Measurements from ENCODE around the gene OSBPL9. TPM values are rescaled to one million over a fixed set of nuclear protein-coding genes. Genes with fewer than 3 reads are reported as not detected.

OSBPL9 gene
- total RNA-seq, 1 experiment from 2014 or later: 67.6 TPM

DNA sequence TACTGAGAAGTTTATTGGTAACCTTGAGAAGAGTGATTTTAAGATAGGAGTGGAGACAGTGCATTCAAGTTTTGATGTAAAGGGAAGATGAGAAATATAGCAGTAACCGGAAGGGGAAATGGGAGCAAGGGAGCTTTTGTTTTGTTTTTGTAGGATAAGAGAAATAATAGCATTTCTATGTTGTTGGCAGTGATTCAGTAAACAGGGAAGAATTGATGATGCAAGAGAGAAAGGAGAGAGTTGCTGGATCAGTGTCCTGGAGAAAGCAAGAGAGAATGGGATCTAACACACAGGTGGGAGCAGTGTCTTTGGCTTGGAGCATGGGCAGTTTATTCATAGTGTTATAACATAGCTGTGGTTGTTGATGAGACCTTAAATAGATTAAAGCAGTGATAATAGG is 56.4 kb downstream of the OSBPL9 start:
- DNase-seq: no peak
- intact Hi-C loops (cut with micrococcal nuclease; ENCODE audit: unreplicated experiment): no loop called here
- Mint-ChIP-seq H3K4me3 (ENCODE audit: low read depth, unreplicated experiment) (no peak overlapping the region), H3K9me3 (ENCODE audit: low read depth, unreplicated experiment) (no peaks in the 10 kb centered on the region), H3K4me1 (ENCODE audit: low read depth, unreplicated experiment) (peaks cover 12% of the 10 kb centered on the region), H3K27me3 (ENCODE audit: unreplicated experiment) (no peaks in the 10 kb centered on the region), H3K36me3 (ENCODE audit: insufficient read depth, unreplicated experiment) (no peaks in the 10 kb centered on the region), H3K27ac (ENCODE audit: unreplicated experiment) (no peak overlapping the region)
- TF ChIP-seq, protein P1, sequence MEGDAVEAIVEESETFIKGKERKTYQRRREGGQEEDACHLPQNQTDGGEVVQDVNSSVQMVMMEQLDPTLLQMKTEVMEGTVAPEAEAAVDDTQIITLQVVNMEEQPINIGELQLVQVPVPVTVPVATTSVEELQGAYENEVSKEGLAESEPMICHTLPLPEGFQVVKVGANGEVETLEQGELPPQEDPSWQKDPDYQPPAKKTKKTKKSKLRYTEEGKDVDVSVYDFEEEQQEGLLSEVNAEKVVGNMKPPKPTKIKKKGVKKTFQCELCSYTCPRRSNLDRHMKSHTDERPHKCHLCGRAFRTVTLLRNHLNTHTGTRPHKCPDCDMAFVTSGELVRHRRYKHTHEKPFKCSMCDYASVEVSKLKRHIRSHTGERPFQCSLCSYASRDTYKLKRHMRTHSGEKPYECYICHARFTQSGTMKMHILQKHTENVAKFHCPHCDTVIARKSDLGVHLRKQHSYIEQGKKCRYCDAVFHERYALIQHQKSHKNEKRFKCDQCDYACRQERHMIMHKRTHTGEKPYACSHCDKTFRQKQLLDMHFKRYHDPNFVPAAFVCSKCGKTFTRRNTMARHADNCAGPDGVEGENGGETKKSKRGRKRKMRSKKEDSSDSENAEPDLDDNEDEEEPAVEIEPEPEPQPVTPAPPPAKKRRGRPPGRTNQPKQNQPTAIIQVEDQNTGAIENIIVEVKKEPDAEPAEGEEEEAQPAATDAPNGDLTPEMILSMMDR (IDR thresholded peaks at IDR 0.05; ENCODE audit: unreplicated experiment): no peak
- no TSS peak for BruUV-seq (replicated peaks)
- CTCF ChIA-PET: no interaction called here

DNA sequence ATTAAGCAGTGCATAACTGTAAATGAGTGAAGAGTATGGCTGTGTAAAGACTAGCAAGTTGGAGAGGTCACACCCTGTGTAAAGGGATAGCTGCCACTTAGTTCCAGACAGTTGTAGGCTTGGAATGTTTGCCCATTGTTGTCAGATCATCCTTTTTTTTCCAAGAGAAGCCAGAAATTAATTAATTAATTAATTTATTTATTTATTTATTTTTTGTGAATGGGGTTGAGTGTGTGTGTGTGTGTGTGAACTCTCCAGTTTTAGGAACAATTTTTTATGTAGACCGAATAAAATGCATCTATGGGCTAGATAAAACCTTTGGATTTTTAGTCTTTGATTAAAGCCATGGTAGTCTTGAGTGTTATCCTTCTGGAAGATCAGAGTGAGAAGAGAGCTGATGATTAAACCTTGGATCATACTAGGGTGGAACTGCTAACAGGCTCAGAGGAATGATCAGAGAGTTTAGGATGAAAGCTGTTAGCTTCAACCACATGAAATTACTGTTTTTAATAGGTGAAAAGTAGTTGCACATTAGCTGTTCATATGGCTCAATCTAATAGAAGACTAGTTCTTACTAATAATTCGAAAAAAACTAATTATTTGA is 58.4 kb downstream of the OSBPL9 start:
- TF ChIP-seq, protein P1 (IDR thresholded peaks at IDR 0.05; ENCODE audit: unreplicated experiment): no peak
- Mint-ChIP-seq H3K36me3 (ENCODE audit: insufficient read depth, unreplicated experiment) (no peaks in the 10 kb centered on the region), H3K4me1 (ENCODE audit: low read depth, unreplicated experiment) (no peaks in the 10 kb centered on the region), H3K4me3 (ENCODE audit: low read depth, unreplicated experiment) (no peak overlapping the region), H3K27me3 (ENCODE audit: unreplicated experiment) (no peaks in the 10 kb centered on the region), H3K27ac (ENCODE audit: unreplicated experiment) (no peak overlapping the region), H3K9me3 (ENCODE audit: low read depth, unreplicated experiment) (no peaks in the 10 kb centered on the region)
- intact Hi-C loops (cut with micrococcal nuclease; ENCODE audit: unreplicated experiment): no loop called here
- DNase-seq: no peak
- no TSS peak for BruUV-seq (replicated peaks)
- CTCF ChIA-PET: no interaction called here

DNA sequence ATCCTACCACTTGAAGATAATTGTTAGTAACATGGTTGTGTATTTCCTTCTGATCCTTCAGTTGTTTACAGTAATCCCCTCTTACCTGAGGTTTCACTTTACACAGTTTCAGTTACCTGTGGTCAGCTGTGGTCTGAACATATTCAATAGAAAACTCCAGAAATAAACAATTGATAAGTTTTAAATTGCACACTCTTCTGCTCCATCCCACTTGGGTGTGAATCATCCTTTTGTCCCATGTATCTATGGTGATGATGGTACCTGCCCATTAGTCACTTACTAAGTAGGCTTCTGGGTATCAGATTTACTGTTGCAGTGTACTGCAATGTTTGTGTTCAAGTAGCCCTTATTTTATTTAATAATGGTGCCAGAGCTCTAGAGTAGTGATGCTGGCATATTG is 62.5 kb downstream of the OSBPL9 start:
- Mint-ChIP-seq H3K27me3 (ENCODE audit: unreplicated experiment) (no peaks in the 10 kb centered on the region), H3K9me3 (ENCODE audit: low read depth, unreplicated experiment) (no peaks in the 10 kb centered on the region), H3K27ac (ENCODE audit: unreplicated experiment) (no peak overlapping the region), H3K4me1 (ENCODE audit: low read depth, unreplicated experiment) (peaks cover 7% of the 10 kb centered on the region), H3K36me3 (ENCODE audit: insufficient read depth, unreplicated experiment) (no peaks in the 10 kb centered on the region), H3K4me3 (ENCODE audit: low read depth, unreplicated experiment) (no peak overlapping the region)
- CTCF ChIA-PET: no interaction called here
- intact Hi-C loops (cut with micrococcal nuclease; ENCODE audit: unreplicated experiment): no loop called here
- no TSS peak for BruUV-seq (replicated peaks)
- TF ChIP-seq, protein P1 (IDR thresholded peaks at IDR 0.05; ENCODE audit: unreplicated experiment): no peak
- no peak for DNase-seq

DNA sequence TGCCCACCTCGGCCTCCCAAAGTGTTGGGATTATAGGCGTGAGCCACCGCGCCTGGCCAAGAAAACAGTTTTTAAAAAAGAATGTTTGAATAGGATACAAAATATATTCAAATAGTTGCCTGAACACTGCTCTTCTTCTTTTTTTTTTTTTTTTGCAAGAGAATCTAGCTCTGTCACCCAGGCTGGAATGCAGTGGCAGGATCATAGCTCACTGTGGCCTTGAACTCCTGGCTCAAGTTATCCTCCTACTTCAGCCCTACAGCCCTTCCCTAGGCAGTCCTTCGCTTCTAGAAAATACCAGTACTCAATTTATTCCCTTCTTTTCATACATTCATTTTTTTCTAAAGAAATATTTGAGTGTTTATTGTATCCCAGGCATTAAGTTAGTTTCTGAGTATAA is 67.9 kb downstream of the OSBPL9 start:
- peaks cover 48% of the 10 kb centered on the region for H3K4me1 Mint-ChIP-seq (ENCODE audit: low read depth, unreplicated experiment)
- H3K27me3 Mint-ChIP-seq (ENCODE audit: unreplicated experiment): no peaks in the 10 kb centered on the region
- no peak overlapping the region for H3K27ac Mint-ChIP-seq (ENCODE audit: unreplicated experiment)
- TF ChIP-seq, protein P1 (IDR thresholded peaks at IDR 0.05; ENCODE audit: unreplicated experiment): no peak
- H3K36me3 Mint-ChIP-seq (ENCODE audit: insufficient read depth, unreplicated experiment): no peaks in the 10 kb centered on the region
- DNase-seq: no peak
- no TSS peak for BruUV-seq (replicated peaks)
- intact Hi-C loops (cut with micrococcal nuclease; ENCODE audit: unreplicated experiment): no loop called here
- H3K9me3 Mint-ChIP-seq (ENCODE audit: low read depth, unreplicated experiment): no peaks in the 10 kb centered on the region
- no peak overlapping the region for H3K4me3 Mint-ChIP-seq (ENCODE audit: low read depth, unreplicated experiment)
- CTCF ChIA-PET: no interaction called here

Data from Calu3 (cell line).